Fibroblast of mammary gland (primary cell): ENCODE data around the gene NEDD4L.

Experiments
- DNase-seq: peaks from one replicate; pipeline ENCODE4 v3.0.0-alpha.2; 2010; ENCODE audit warnings: low read depth
- H3K4me3 ChIP-seq: 2 replicates; pipeline ENCODE4 v1.5.1; 2011; ENCODE audit warnings: low read depth, mild to moderate bottlenecking, low read length, moderate library complexity; ENCODE audit not compliant: control insufficient read depth
- CTCF ChIP-seq: conservative IDR thresholded peaks from 2 replicates; pipeline ENCODE4 v1.5.1; 2011; ENCODE audit warnings: low read depth, low read length, inconsistent platforms; ENCODE audit not compliant: control insufficient read depth, insufficient read depth

Gene NEDD4L

GRCh38 chr18:58017267-58017666, 26.8 kb upstream of the NEDD4L start:
- no peak for TF ChIP-seq CTCF
- no peak for DNase-seq
- H3K4me3 ChIP-seq = no peak overlapping the region

GRCh38 chr18:58020567-58021107, 23.4 kb upstream of the NEDD4L start:
- no peak for DNase-seq
- H3K4me3 ChIP-seq = no peak overlapping the region
- no peak for TF ChIP-seq CTCF

GRCh38 chr18:58021504-58021903, 22.5 kb upstream of the NEDD4L start:
- no peak for TF ChIP-seq CTCF
- no peak overlapping the region for H3K4me3 ChIP-seq
- no peak for DNase-seq

- no peak for TF ChIP-seq CTCF
Observed at GRCh38 chr18:58023108-58023507, 20.9 kb upstream of the NEDD4L start.

GRCh38 chr18:58024139-58024538, 19.9 kb upstream of the NEDD4L start:
- no peak for DNase-seq
- TF ChIP-seq CTCF = no peak
- no peak overlapping the region for H3K4me3 ChIP-seq

More at GRCh38 chr18:58023108-58023507, 20.9 kb upstream of the NEDD4L start:
- no peak overlapping the region for H3K4me3 ChIP-seq
- DNase-seq = no peak

- DNase-seq = no peak
- TF ChIP-seq CTCF = no peak
- H3K4me3 ChIP-seq = no peak overlapping the region
Observed at GRCh38 chr18:58025205-58025604, 18.8 kb upstream of the NEDD4L start.

GRCh38 chr18:58025733-58026132, 18.3 kb upstream of the NEDD4L start:
- peak; percentile 72 for DNase-seq
- TF ChIP-seq CTCF = no peak
- no peak overlapping the region for H3K4me3 ChIP-seq
